GM19455 (cell line): Measurements from ENCODE around the gene DLK2.

ENCODE experiments used
- ATAC-seq: cut with Tn5 transposase; IDR thresholded peaks from one replicate; pipeline ENCODE4 v1.9.1; 2021; ENCODE audit not compliant: unreplicated experiment

The DLK2 gene

DNA sequence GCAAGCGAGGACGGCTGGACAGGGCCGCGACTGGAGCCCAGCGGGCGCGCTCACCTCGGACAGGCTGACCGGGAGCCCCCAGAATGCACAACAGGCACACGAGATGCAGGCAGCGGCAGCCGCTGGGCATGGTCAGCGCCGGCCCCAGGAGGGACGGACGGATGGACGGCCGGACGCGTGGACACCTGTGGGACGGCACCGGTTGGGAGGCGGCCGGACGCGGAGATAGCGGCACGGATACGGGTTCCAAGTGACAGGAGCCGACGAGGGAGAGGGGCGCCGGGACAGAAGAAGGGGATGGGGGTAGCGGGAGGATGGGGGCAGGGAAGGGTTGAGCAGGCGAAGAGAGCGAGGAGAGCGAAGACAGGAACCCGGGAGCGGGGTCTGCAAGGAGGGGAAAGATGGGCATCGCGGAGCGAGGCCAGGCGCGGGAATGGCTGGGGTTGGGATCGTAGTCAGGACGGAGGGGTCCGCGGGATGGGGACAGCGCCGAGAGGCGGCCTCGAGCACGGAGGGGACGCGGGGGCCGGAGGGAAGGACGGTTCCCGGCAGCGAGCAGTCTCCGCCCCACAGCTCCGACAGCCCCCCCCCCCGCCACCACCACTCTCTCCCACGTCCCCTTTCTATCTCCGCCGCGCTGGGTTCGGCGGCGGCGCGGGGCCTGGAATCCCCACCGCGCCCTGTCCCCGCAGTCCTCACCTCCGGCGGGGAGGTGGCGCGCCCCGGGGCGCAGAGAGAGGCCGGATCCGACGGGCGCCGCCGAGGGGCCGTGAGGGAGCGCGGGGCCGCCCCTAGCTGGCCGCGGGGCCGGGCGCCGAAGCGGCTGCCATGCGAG lies 435 bp downstream of the DLK2 start:
- ATAC-seq = no peak

DNA sequence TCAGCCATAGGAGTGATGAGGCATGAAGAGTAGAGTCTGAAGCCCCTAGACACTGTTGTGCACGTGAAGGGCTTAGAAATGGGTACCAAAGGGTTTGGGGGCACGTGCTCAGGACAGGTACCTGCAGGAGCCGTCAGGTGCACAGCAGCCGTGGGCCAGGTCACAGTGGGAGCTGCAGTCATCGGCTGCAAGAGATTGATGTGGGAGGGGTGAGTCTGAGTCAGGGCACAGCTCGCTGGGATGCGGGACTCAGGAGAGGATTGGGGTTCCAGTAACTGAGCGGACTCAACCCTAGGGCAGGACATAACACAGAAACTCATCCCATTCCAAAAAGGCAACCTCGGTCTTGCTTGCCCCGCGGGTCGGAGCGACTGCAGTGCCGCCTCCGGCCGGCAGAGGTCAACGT lies 1.1 kb downstream of the DLK2 start:
- no peak for ATAC-seq

DNA sequence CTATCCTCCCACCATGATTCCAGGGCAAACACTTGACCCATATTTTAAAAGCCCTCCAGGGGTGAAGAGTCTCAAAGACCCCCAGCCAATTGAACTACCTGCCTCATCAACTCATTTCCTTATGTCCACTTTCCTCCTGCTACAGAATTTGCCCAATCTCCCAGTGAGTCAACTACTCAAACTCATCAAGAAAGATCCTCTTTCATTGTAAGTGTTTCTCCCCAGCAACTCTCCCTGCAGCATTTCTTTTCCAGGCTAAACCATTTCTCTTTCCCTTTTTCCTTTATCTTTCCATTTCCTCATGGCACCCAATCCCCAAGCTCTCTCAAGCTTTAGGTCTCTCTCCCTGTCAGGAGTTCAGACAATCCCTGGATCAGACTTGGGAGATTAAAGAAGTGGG lies 1.5 kb downstream of the DLK2 start:
- ATAC-seq = no peak

DNA sequence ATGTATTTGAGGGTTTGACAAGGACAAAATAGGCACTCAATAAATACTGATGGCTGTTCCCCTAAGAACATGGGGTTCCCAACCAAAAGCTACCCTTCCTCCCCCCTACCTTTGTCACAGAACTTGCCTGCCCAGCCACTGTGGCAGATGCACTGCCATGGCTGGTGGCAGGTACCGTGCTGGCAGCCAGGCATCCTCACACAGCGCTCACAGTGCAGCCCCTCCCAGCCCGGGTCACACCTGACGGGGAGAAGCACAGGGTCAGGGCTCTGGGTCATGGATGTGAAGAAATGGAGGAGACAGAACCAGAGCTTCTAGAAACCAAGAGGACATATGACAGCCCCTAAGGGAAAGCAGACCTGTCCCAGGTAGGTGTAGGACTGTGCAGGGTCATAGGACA lies 2.5 kb downstream of the DLK2 start:
- ATAC-seq = no peak

DNA sequence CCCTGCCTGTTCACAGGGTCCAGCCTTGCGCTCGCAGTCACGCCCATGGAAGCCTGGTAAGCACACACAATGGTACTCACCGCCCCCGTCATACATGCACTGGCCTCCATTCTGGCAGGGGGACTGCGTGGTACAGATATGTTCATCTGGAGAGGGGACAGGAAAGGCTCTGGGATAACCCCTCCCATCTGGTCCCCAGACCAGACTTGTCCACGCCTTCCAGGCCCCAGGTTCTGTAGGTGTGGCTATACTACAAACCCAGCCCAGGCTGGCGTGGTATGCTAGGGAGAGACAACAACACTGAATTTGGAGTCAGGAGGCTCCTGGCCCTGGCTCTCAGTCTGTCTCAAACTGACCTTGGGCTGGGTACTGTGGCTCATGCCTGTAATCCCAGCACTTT lies 3.4 kb downstream of the DLK2 start:
- ATAC-seq = no peak

DNA sequence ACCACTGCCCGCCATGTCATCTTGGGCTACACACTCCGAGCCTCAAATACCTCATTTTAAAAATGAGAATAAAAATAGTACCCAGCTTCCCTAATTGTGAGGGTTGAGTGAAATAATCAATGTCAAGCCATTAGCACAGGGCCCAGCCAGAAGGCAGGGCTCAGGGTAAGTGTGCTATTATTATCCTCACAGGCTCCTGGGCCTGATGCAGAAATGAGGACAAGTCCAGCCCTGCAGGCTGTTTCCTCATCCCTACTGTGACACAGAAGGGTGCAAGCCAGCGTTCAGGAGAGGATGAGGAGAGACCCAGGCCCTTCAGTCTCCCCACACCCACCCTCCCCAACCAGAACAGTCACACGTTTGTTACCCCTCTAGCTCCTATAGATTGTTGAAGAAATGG lies 4.0 kb downstream of the DLK2 start:
- no peak for ATAC-seq

DNA sequence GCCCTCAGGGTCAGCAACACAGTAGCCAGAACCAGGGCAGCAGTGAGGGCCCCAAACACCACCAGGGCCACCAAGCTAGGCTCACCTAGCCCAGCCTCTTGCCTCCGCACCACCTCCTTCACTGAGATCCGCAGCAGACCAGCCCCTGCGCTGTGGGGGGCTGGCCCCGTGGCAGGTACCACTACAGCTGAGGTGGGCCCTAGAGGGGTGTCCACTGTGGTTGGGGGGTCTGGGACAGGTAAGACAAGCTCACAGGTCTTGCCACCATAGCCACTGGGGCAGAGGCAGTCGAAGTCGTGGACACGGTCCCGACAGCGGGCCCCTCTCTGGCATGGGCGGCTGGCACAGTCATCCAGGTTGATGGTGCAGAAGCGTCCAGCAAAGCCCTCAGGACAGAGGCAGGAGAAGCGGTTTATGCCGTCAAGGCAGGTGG lies 4.6 kb downstream of the DLK2 start:
- ATAC-seq = no peak

DNA sequence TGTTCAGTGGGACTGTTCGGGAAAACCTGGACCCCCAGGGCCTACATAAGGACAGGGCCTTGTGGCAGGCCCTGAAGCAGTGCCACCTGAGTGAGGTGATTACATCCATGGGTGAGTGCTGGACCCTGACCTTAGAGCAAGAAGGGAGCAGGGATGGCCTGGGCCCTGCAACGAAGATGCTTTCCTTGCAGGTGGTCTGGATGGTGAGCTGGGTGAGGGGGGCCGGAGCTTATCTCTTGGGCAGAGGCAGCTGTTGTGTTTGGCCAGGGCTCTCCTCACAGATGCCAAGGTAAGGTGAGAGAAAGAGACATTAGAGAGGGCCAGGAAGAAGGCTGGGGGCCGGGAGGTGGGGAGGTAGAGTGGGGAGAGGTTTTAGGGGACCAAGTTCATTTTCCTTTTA lies 6.4 kb downstream of the DLK2 start:
- no peak for ATAC-seq

DNA sequence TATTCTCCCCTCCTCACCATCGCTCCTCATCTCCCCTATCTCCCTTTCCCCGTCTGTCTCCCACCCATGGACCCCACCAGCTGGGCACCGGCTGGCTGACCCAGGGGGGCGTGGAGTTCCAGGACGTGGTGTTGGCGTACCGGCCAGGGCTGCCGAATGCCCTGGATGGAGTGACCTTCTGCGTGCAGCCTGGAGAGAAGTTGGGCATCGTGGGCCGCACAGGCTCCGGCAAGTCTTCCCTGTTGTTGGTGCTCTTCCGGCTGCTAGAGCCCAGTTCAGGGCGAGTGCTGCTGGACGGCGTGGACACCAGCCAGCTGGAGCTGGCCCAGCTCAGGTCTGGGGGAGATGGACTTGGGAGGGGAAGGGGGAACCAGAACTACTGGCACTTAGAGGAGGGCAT lies 7.7 kb downstream of the DLK2 start:
- no peak for ATAC-seq

DNA sequence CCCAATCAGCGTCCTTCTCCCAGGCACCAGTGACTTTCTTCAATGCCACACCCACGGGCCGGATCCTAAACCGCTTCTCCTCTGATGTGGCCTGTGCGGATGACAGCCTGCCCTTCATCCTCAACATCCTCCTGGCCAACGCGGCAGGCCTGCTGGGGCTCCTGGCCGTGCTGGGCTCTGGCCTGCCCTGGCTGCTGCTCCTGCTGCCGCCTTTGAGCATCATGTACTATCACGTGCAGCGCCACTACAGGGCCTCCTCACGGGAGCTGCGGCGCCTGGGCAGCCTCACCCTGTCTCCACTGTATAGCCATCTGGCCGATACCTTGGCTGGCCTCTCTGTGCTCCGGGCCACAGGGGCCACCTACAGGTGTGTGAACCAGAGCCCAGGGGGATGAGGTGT lies 9.8 kb downstream of the DLK2 start:
- no peak for ATAC-seq

DNA sequence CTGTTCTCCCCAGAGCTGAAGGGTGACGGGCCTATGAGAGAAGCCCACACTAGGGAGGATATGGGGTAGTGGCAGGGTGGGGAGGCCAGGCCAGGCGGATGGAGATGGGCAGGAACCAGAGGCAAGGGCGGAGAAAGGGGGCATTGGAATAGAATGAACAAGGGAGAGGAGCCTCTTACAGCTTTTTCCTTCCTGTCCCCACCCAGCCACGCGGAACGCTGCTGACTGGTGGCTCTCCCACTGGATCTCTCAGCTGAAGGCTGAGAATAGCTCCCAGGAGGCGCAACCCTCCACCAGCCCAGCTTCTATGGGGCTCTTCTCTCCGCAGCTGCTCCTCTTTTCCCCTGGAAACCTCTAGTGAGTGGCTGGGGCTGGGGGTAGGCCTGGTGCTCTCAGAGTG lies 10.8 kb downstream of the DLK2 start:
- ATAC-seq = no peak

DNA sequence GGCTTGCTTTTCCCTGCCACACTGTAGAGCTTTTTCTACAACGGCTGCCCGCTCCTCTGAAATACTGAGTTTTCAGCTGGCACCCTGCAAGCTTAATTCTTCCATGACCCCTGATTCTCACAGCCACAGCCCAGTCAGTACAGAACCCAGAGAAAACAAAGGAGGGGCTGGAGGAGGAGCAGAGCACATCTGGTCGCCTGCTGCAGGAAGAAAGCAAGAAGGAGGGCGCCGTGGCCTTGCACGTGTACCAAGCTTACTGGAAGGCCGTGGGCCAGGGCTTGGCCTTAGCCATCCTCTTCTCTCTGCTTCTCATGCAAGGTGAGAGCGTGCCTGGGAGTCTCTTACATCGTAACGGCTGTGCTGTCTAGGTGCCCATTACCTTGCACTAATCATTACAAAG lies 11.3 kb downstream of the DLK2 start:
- no peak for ATAC-seq

DNA sequence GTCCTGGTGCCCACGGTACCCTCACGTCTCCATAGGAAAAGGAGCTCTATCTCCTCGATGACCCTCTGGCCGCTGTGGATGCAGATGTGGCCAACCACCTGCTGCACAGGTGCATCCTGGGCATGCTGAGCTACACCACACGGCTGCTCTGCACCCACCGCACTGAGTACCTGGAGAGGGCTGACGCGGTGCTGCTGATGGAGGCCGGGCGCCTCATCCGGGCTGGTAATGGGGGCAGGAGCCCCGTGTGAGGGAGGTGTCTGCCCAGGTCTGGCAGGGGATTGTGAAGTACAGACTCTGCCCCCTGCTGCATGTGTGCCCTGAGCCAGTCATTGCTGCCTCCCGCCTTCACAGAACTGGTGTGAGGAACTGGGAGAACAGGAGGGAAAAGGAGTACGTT lies 12.4 kb downstream of the DLK2 start:
- no peak for ATAC-seq

DNA sequence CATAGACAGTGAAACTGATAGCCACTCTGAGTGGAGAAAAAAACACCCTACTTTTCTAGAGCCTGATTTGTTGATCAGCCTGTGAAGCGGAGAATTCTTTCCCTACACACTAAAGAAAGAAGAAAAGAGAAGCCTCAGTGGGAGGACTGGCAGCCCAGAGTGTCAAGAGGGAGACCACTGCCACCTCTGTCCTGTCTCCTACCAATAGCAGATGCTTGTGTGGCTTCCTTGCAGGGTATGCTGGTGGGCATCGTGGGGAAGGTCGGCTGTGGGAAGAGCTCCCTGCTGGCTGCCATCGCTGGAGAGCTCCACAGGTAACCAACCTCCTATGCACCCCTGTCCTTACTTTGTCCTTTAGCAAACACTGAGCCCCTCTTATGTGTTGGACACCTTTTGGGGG lies 17.6 kb downstream of the DLK2 start:
- ATAC-seq = no peak

DNA sequence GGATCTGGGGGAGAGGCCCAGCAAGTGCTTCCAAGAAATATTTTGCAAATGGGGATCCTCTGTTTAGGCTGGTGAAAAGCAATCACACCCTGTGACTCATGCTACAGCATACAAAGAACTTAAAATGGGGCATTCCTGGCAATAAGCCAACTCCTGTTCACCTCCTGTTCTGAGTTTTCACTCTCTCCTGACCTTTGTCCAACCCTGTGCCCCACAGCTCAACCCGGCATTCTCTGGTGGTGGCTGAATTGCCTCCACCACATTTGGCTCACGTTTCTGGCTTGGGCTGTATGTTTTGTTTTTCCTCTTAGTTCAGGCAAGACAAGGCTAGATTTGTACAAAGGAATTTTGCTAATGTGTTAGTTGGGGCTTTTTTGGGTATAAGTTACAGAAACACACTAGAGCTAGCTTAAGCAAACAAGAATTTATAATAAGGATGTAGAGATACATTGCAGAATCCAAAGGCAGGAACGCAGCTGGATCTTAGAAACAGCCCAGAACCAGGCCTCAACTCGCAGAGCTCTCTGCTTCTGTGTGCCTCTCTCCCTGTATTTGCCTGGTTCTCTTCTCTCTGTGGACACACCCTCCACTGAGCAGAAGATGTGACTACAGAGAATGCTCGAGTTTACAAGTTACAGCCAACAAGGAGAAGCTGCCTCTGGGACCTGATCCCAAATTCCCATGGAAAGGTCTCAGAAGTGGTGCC lies 18.6 kb downstream of the DLK2 start:
- ATAC-seq = no peak

DNA sequence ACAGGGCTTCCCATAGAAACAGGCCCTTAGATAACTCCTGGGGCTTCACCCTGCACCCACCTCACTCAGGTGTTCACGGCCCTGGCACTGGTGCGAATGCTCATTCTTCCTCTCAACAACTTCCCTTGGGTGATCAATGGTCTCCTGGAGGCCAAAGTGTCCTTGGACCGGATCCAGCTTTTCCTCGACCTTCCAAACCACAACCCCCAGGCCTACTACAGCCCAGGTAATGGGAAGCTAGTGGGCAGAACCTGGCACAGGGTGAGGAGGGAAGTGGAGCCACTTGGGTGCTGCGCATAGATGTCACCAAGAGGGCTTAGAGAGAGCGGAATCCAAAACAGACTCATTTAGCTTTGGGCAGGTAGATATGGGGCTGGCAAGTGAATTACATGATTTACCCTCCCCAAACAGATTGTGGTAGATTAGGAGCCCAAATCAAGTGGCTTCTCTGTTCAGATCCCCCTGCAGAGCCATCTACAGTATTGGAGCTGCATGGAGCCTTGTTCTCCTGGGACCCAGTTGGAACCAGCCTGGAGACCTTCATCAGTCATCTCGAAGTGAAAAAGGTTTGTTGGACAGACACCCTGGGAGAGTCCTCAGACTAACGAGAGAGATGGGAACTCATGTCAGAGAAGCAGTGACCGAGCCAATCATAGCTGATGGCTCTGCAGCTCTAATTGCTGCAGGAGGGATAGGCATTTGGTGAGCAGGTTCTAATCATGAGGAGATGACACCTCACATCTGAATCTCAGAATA lies 19.5 kb downstream of the DLK2 start:
- ATAC-seq = no peak

DNA sequence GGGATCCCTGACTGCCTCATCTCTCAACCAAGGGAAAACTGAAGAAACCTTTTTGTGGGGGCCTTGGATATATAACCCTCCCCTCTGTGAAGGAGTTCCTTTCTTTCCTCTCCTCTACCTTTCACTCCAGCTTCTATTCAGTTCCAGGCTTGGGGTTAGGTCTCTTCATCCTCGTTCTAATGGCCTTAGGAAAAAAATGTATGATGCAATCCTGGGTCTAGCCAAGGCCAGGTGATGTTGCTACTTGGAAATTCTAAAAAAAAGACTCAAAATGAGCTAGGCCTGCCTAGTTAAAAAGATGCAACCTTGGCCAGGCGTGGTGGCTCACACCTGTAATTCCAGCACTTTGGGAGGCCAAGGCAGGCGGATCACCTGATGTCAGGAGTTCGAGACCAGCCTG lies 20.4 kb downstream of the DLK2 start:
- no peak for ATAC-seq

DNA sequence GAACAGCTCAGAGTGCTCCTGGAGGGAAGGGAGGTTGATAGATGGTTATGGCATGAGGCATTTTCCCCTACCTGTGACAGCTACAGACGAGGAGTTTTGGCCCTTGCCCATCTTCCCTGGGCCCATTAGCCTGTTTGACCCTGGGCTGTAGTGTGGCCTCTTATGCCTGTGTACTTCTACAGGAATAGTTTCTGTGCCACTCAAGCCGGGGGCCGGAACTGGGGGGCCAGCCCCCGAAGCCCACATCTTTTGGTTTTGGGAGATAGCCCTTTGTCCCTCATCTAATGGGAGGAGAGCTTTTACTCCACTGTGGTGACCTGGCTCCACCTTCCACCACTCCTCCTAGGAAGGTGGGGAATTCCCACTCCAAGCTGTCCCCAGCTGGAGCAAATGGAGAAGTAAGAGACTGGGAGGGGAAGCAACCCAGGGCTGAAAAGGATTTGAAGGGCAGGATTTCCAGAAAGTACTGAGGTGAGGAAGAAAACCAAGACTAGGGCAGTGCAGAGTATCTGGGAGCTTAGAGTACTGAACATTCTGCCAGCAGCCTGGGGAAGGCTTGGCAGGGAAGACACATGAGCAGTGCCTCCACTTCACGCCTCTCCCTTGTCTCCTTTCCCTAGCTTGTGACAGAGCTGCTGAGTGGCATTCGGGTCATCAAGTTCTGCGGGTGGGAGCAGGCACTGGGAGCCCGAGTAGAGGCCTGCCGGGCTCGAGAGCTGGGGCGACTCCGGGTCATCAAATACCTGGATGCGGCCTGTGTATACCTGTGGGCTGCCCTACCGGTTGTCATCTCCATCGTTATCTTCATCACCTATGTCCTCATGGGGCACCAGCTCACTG lies 21.1 kb downstream of the DLK2 start:
- ATAC-seq = no peak

DNA sequence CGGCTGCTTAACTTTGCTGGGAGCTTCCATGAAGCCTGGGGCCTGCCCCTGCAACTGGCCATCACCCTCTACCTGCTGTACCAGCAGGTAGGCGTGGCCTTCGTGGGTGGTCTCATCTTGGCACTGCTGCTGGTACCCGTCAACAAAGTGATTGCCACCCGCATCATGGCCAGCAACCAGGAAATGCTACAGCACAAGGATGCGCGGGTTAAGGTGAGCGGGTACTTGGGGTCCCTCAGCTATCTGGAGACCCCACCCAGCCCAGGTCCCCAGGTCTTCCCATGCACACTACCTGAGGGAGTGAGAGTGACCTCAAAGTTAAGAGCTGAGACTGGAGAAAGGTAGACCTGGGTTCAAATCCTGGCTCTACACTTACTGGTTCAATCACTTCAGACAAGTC lies 22.2 kb downstream of the DLK2 start:
- no peak for ATAC-seq

DNA sequence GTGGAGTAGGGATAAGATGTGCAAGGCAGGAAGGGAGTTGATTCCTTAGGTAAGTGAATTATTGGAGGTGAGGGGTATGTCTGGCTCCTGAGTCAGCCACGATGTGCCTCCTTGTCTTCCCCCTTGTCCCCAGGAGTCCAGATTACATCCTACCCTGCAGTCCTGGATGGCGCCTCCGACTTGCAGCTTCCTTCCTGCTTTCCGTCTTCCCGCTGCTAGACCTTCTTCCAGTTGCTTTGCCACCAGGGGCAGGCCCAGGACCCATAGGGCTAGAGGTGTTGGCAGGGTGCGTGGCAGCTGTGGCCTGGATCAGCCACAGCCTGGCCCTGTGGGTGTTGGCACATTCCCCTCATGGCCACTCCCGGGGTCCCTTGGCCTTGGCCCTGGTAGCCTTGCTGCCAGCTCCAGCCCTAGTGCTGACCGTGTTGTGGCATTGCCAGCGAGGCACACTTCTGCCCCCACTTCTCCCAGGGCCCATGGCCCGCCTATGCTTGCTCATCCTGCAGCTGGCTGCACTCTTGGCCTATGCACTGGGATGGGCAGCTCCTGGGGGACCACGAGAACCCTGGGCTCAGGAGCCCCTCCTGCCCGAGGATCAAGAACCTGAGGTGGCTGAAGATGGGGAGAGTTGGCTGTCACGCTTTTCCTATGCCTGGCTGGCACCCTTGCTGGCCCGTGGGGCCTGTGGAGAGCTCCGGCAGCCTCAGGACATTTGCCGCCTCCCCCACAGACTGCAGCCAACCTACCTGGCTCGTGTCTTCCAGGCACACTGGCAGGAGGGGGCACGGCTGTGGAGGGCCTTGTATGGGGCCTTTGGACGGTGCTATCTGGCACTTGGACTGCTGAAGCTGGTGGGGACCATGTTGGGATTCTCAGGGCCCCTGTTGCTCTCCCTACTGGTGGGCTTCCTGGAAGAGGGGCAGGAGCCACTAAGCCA lies 23.1 kb downstream of the DLK2 start:
- no peak for ATAC-seq
